SK-N-MC (cell line): ENCODE measurements around the gene CPT1B.

ENCODE experiments used
- DNase-seq: peaks from one replicate; pipeline ENCODE4 v3.0.0-alpha.2; 2011; ENCODE audit warnings: low read depth, low spot score
- H3K27ac ChIP-seq: fragments of 200-600 bp; sonication (generic); 2 replicates; pipeline ENCODE4 v1.5.1; 2016; ENCODE audit warnings: mixed run types
- H3K36me3 ChIP-seq: fragments of 200-600 bp; sonication (generic); 2 replicates; pipeline ENCODE4 v1.6.1; 2017; ENCODE audit warnings: antibody characterized with exemption, low read length, mixed read lengths; ENCODE audit not compliant: insufficient read depth
- H3K4me3 ChIP-seq: fragments of 200-600 bp; sonication (generic); 2 replicates; pipeline ENCODE4 v1.5.1; 2016
- H3K9ac ChIP-seq: fragments of 200-600 bp; sonication (generic); 2 replicates; pipeline ENCODE4 v1.8.0; 2017; ENCODE audit warnings: mixed run types, mixed read lengths; ENCODE audit not compliant: insufficient read length
- H3K9me3 ChIP-seq: fragments of 200-600 bp; sonication (generic); 2 replicates; pipeline ENCODE4 v1.6.1; 2017; ENCODE audit warnings: low read depth, mild to moderate bottlenecking, antibody characterized with exemption, low read length, moderate library complexity, mixed read lengths
- EZH2 ChIP-seq: fragments of 200-600 bp; sonication (generic); IDR thresholded peaks from one replicate; pipeline ENCODE4 v1.6.1; 2017; ENCODE audit warnings: antibody characterized with exemption
- FOXP2 ChIP-seq: optimal IDR thresholded peaks from 2 replicates; pipeline ENCODE3; 2011; ENCODE audit warnings: mild to moderate bottlenecking, moderate library complexity; ENCODE audit not compliant: insufficient read depth; ENCODE audit errors: extremely low read length, control extremely low read depth
- POLR2AphosphoS5 ChIP-seq: IDR thresholded peaks from 2 replicates; pipeline ENCODE4 v1.6.1; 2012; ENCODE audit warnings: mild to moderate bottlenecking, low read depth, low read length, borderline replicate concordance

Gene CPT1B

GRCh38 chr22:50577987-50578775 is at the start of gene CPT1B:
Gene CPT1B (minus strand): TSS chr22:50578427. CDS start chr22:50577915, 512 bp downstream.
- no peaks in the 10 kb centered on the region for H3K9me3 ChIP-seq
- no peak for DNase-seq
- no peaks in the 10 kb centered on the region for H3K36me3 ChIP-seq
- H3K9ac ChIP-seq: no peak within 1 kb of the TSS
- no peak within 1 kb of the TSS for H3K27ac ChIP-seq
- no peak within 1 kb of the TSS for H3K4me3 ChIP-seq
- TF ChIP-seq POLR2AphosphoS5 (peak; percentile 53; the same call in 1 of the 2 replicates), EZH2 (no peak)

DNA sequence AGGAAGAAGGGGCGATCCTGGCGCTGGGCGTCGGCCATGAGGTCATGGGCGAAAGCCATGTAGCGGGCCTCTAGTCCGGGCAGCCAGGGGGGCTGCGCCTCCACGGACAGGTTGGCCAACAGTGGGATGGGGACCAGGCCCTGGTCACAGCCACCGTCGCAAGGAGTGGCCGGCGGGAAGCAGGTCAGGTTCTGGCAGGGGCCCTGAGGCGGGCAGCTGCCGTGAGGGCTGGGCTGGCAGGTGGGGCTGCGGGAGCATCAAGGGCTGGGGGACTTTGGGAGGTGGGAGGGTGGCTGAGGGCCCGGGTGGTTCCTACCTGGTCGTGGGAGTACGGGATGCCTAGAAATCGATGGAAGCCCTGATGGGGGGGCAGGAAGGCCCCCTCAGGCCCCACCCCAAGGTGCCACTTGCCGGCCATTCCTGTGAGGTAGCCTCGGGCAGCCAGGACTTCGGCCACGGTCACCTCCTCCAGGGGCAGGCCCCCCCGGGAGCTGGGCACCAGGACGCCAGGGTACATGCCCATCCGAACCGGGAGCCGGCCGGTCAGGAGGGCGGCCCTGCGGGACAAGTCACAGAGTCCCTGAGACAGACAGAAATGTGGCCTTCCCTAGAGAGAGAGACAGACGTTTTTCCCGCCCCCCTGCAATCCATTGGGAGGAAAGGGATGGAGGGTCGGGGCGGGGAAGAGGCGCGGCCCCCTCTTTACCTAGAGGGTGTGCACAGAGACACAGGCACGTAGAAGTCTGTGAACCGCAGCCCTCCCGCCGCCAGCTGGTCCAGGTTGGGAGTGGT is 48.8 kb upstream of the CPT1B start:
- Histone ChIP-seq H3K27ac (no peak overlapping the region), H3K9ac (peak overlapping the region; percentile 77), H3K36me3 (no peaks in the 10 kb centered on the region)

DNA sequence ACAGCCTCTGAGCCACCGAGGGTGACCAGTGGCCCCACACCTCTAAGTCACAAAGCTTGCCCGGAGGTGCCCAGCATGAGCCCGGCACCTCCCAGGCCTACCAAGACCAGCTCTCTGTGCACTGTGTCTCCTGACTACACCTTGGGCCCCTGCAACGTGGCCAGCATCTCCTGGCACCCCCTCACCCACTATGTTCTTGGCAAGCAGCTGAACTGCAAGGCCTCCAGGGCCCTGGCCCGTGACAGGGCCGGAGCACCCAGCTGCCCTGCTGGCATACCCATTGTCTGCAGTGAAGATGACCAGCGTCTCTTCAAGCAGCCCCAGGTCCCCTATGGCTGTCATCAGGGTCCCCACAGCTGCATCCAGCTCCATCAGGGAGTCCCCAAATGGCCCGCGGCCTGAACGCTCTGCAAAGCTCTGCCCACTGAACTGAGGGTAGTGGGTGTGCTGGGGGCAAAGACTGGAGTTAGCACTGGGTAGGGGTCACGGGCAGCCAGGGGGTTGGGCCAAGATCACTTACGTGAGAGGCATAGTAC is 48.2 kb upstream of the CPT1B start:
- Histone ChIP-seq H3K36me3 (no peaks in the 10 kb centered on the region), H3K9ac (no peak overlapping the region), H3K9me3 (no peaks in the 10 kb centered on the region), H3K27ac (no peak overlapping the region), H3K4me3 (no peak overlapping the region)
- TF ChIP-seq FOXP2 (no peak), POLR2AphosphoS5 (no peak), EZH2 (no peak)
- no peak for DNase-seq

More for the DNA sequence above, 48.8 kb upstream of the CPT1B start:
- Histone ChIP-seq H3K4me3 (peak overlapping the region; percentile 84), H3K9me3 (no peaks in the 10 kb centered on the region)
- TF ChIP-seq POLR2AphosphoS5 (no peak), EZH2 (no peak), FOXP2 (no peak)
- no peak for DNase-seq

DNA sequence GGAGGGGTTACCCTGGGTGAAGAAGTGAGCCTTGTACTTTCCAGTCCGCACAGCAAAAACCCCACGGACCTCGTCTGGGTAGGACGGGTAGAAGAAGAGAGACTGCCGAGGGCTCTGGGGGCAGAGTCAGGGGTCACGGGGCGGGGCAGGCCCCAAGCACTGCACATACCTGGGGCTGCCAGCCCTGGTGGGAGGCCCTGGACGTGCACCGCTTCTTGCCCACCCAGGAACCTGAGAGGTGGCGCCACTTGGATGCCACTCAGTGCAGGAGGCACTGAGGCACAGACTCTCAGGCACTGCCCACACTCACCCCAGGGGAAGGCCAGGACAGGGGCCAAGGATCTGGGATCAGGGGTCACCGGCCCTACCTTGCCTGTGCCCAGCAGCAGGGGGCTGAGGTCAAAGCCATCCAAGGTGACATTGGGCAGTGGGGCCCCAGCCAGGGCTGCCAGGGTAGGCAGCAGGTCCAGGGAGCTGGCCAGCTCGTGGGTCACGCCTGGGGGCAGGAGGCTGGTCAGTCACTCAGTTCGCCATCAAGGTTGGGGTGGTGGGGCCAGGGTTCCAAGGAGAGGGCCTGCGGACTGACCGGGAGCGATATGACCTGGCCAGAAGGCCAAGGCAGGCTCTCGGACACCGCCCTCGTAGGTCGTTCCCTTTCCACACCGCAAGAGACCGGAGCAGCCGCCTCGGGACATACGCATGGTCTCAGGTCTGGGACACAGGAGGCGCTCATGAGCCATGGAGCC is 47.5 kb upstream of the CPT1B start:
- no peaks in the 10 kb centered on the region for H3K9me3 ChIP-seq
- no peak for TF ChIP-seq FOXP2
- TF ChIP-seq POLR2AphosphoS5: no peak
- TF ChIP-seq EZH2: no peak
- H3K27ac ChIP-seq: no peak overlapping the region
- no peak overlapping the region for H3K9ac ChIP-seq
- DNase-seq: no peak
- no peak overlapping the region for H3K4me3 ChIP-seq
- H3K36me3 ChIP-seq: no peaks in the 10 kb centered on the region

DNA sequence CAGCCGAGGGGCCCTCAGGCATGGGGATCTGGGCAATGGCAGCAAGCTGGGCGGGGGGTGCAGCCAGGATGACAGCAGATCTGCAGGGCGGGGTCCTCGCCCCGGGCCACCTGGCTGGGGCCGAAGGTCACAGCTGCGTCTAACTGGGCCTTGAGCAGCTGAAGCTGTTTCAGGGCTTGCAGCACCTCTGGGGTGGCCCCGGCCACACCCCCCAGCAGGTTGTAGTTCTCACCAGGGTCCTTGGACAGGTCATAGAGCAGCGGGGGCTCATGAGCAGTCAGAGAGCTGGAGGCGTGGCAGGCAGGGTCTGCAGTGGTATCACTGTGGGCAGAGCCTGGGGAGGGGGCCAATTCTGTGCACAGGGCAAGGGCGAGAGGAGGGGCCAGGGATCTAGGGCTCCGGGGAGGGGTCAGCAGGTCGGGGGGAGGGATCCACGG is 46.9 kb upstream of the CPT1B start:
- no peaks in the 10 kb centered on the region for H3K9me3 ChIP-seq
- TF ChIP-seq FOXP2: no peak
- no peak for TF ChIP-seq EZH2
- TF ChIP-seq POLR2AphosphoS5: no peak
- no peak overlapping the region for H3K27ac ChIP-seq
- no peak for DNase-seq
- no peak overlapping the region for H3K9ac ChIP-seq
- H3K4me3 ChIP-seq: no peak overlapping the region
- no peaks in the 10 kb centered on the region for H3K36me3 ChIP-seq

DNA sequence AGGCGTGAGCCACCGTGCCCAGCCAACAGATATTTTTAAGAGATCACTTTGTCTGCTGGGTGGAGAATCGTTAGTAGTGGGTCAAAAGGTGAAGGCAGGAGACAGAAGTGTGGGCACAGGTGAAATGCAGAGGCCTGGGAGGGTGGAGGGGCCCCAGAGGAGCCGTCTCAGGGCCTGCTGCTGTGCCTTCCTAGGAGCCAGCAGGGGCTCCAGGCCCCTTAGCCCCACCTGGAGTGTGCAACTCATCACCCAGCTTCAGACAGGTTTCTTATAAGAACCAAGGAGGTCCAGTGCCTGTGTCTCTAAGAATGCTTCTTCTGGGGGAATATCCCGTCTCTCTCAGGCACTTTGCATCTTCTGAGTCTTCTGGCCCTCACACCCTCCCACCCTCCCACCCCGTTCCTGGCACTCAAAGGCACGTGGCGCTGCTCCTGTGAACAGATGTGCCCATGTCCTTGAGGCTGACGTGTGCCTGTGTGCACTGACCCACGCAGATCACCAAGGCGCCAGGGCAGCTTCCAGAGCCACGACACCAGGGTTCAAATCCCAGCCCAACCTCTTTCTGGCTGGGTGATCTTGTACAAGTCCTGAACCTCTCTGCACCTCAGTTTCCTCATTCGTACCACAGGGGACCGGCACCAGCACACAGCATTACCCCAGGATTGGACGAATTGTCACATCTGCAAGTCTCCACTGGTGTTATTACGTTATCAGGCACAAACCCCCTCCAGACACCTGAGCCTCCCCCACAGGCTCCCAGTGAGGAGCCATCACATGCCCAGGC is 46.3 kb upstream of the CPT1B start:
- DNase-seq: no peak
- Histone ChIP-seq H3K4me3 (no peak overlapping the region), H3K9ac (no peak overlapping the region), H3K9me3 (no peaks in the 10 kb centered on the region), H3K36me3 (no peaks in the 10 kb centered on the region), H3K27ac (no peak overlapping the region)
- TF ChIP-seq EZH2 (no peak), FOXP2 (no peak), POLR2AphosphoS5 (no peak)

DNA sequence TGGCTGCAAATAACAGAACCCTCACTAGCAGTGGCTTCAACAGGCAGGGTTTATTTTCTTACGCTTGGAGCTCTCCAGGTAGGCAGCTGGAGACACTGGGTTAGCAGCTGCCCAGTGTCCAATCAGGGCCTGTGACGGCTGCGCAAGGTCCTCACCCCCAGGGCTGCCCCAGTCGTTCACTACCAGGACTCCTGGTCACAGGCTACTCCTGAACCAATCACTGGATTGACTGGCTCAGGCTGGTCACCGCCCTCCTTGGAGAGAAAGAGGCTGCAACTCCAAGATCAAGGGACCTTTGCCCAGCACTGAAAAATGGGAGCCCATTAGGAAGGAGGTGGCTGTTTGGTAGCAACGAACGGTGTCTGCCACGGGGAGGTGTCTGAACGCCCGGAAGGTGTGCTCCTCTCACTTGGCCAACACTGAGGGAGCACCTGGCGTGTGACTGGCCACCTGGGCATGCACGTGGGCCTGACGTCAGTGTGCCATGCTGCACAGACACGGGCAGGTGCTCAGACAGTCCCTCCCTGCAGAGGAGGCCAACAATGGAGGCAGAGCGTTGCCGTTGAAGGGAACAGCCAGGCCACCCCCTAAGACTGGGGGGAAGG is 44.6 kb upstream of the CPT1B start:
- no peak overlapping the region for H3K27ac ChIP-seq
- H3K4me3 ChIP-seq: no peak overlapping the region
- no peaks in the 10 kb centered on the region for H3K9me3 ChIP-seq
- H3K36me3 ChIP-seq: no peaks in the 10 kb centered on the region
- DNase-seq: no peak
- TF ChIP-seq POLR2AphosphoS5: no peak
- no peak for TF ChIP-seq EZH2
- no peak for TF ChIP-seq FOXP2
- no peak overlapping the region for H3K9ac ChIP-seq
